ENCODE measurements around the gene DEFB114.
"Not testable (repeated sequence)": the region's sequence is repeated elsewhere in the genome, so short reads cannot be mapped to it uniquely, and the experiment has no call there.

DEFB114 gene

GRCh38 chr6:49964064-49964463 is at the start of gene DEFB114:
Gene DEFB114 (minus strand): TSS chr6:49964164. CDS start chr6:49964105, 59 bp downstream.
- no peak for DNase-seq

- no peak for DNase-seq
These were observed 43.9 kb upstream of the DEFB114 start for GRCh38 chr6:50007819-50008218.

DNA sequence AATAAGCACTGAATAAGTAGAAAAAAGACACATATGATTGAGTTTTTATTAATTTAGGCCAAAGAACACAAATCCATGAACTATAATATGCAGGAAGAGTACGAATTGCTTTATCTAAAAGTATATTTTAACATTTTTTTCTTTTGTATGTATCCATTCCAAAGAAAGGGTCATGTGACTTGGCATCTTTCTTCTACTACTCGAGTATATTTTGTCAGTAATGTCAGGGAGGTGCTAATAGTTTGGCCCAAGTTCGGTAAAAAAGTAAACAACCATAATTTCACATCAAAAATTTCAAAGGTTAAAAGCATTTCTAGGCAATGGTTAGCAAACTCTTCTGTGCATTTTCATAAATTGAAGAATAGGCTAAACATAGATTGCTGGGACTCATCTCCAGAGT is 39.2 kb upstream of the DEFB114 start:
- DNase-seq = no peak

GRCh38 chr6:49995278-49995677 is 31.3 kb upstream of the DEFB114 start:
- no peak for DNase-seq

GRCh38 chr6:49988900-49989299 is 24.9 kb upstream of the DEFB114 start:
- DNase-seq = no peak

DNA sequence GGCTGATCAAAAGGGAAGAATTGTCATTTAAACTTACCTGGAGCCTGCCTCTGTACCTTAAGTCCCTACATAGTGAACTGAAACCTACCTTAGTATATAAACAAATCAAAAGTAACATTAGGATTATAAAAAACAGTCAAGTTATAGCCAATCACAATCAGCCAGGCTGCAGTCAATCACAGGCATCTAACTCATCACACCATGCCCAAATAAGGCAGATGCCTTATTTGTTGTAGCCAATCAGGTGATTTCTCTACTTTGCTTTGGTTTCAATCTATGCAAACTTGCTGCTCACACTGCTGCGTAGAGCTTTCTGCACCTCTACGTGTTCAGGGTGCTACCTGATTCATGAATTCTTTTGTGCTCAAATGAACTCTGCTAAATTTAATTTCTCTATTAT is 23.8 kb upstream of the DEFB114 start:
- no peak for DNase-seq

DNA sequence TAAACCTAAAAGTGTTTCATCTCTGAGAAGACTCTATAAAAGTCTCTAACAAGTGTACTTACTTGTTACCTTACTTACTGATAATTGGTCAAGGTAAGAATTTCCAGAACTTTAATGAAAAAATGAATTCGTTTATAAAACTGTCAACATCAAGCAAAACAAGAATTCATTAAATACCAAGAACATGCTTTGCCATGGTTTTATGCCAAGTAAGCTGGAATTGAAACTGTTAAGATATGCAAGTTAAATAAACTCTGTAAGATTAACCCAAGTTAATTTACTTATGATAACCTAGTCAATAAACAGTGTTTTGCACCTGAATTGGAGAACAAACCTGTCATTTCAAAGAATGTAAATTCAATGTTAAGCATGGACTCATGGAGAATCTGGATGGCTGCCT is 22.6 kb upstream of the DEFB114 start:
- no peak for DNase-seq

GRCh38 chr6:49982046-49982445 is 18.1 kb upstream of the DEFB114 start:
- no peak for DNase-seq

GRCh38 chr6:49980898-49981297 is 16.9 kb upstream of the DEFB114 start:
- no peak for DNase-seq

GRCh38 chr6:49979584-49979983 is 15.6 kb upstream of the DEFB114 start:
- no peak for DNase-seq

GRCh38 chr6:49978332-49979226 is 14.6 kb upstream of the DEFB114 start:
- no peak for DNase-seq

- no peak for DNase-seq
These were observed 5.6 kb upstream of the DEFB114 start, which contains the start of gene DEFB113 for GRCh38 chr6:49969605-49970004. Gene DEFB113 (minus strand): TSS chr6:49969625. CDS start chr6:49969625, 0 bp downstream.

GRCh38 chr6:49966823-49967222 is 2.9 kb upstream of the DEFB114 start:
- no peak for DNase-seq

GRCh38 chr6:49966334-49966733 is 2.4 kb upstream of the DEFB114 start:
- DNase-seq = no peak

- no peak for DNase-seq
These were observed 5.8 kb downstream of the DEFB114 start for GRCh38 chr6:49958180-49958579.

DNA sequence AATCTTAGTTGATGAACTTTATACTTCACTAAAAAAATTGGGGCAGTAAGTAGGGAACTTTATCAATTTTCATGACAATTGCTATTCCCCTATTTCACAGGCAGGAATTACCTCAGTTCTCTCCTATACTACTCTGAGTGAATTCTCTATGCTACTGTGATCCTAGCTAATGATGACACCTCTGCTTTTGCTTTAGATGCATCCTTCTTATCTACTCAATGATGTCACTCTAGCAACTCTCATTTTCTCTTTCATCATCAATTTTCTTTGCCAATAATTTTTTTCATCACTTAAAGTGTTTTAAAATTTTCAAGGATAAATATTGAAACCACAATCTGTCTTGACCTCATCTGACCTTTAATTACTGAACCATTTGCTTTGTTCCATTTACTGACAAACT is 8.1 kb downstream of the DEFB114 start:
- no peak for DNase-seq

GRCh38 chr6:49951926-49952325 is 12.0 kb downstream of the DEFB114 start:
- DNase-seq = no peak

GRCh38 chr6:49950415-49950751 is 13.6 kb downstream of the DEFB114 start:
- DNase-seq = no peak

DNA sequence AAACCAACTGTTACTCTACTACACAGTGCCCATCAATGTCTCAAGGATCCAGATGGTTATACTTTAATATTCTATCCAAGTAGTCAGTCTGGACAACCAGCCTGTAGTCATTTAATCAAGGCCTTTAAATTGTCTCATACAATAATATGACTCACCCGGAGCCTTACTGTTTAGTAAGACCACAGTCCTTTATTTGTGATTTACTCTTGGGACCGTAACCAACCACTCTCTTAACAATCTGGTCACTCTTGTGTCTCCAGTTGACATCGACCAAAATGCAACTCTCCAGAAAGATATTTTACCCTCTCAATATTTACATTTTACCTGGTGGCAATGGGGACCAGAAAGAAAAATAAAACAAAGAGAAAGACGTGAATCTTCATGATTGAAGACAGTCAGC is 14.9 kb downstream of the DEFB114 start:
- DNase-seq = no peak

GRCh38 chr6:49946835-49947234 is 17.1 kb downstream of the DEFB114 start:
- no peak for DNase-seq

DNA sequence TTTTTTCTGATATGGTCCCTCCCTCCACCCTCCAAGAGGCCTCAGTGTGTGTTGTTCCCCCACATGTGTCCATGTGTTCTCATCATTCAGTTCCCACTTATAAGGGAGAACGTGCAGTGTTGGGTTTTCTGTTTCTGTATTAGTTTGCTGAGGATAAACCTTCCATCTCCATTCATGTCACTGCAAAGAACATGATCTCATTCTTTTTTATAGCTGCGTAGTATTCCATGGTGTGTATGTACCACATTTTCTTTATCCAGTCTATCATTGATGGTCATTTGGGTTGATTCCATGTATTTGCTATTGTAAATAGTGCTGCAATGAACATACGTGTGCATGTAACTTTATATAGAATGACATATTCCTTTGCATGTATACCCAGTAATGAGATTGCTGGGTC is 19.9 kb downstream of the DEFB114 start:
- not testable (repeated sequence) for DNase-seq

DNA sequence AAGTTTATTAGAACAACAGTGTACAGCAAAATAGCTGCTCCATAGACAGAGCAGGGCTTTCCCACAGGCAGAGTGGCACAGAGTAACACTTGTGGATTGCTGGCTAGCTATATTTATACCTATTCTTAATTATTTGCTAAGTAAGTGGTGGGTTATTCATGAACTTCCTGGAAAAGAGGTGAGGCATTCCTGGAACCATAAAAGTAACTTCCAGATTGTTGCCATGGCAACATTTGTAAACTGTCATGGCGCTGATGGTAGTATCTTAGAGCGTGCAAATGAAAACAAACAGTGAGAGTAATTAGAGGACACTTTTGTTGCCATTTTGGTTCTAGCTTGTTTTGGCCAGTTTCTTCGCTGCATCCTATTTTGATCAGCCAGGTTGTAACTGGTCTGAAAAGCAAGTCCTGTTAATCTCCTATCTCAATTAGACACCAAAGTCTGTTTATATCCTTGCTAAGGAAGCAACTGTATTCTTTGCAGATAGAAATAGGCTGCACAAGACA is 23.9 kb downstream of the DEFB114 start:
- DNase-seq = no peak

- no peak for DNase-seq
These were observed 26.2 kb downstream of the DEFB114 start for GRCh38 chr6:49937811-49938210.

DNA sequence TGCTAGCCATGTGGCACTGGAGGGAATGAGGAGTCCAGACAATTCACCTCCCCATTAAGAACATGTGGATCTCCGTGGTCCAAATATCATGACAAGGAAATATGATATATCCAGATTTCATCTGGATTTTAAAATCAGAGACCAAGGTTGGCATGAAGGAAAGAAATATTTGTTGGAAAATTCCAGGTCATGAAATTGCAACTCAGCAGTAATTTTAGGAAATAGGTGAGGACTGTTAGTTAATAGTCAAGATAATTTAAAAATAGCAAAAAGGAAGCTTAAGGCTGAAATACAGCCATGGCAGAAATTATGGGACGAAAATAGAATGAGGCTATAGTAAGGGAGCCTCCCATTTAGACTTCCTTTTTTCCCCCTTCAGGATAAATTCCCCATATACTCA is 26.9 kb downstream of the DEFB114 start:
- DNase-seq = no peak

- no peak for DNase-seq
These were observed 28.6 kb downstream of the DEFB114 start for GRCh38 chr6:49935387-49935786.
